ENCODE data around the gene PNLDC1.
"Not testable (repeated sequence)": the region's sequence is repeated elsewhere in the genome, so short reads cannot be mapped to it uniquely, and the experiment has no call there.

PNLDC1 gene

GRCh38 chr6:159821122-159821521 is 21.0 kb downstream of the PNLDC1 start:
- DNase-seq (ENCODE audit: low read depth): no peak

DNA sequence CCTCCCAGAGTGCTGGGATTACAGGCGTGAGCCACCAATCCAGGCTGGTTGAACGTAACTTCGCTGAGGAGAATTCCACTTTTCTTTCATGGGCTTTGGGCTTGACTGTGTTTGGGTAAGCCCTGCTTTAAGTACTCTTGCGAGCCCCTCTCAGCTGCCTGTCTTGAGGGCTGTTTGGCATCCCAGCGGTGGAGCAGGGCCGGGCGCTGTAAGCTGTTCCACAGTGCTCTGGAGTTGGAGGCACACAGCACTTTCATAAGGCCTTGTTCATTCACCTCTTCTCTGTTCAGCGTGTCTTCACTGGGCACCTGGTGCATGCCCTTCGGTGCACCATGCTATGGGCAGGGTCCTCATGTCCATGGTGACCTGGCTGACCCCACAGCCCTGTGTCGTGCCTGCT is 21.6 kb downstream of the PNLDC1 start:
- no peak for DNase-seq (ENCODE audit: low read depth)

- no peak for DNase-seq (ENCODE audit: low read depth)
Measured at GRCh38 chr6:159823953-159824352, 23.9 kb downstream of the PNLDC1 start.

GRCh38 chr6:159824690-159825089 is 24.6 kb downstream of the PNLDC1 start:
- DNase-seq (ENCODE audit: low read depth): not testable (repeated sequence)

GRCh38 chr6:159826004-159826403 is 25.9 kb downstream of the PNLDC1 start:
- no peak for DNase-seq (ENCODE audit: low read depth)

- DNase-seq (ENCODE audit: low read depth): no peak
Measured at GRCh38 chr6:159826968-159827647, 27.0 kb downstream of the PNLDC1 start.

GRCh38 chr6:159828074-159828473 is 28.0 kb downstream of the PNLDC1 start:
- no peak for DNase-seq (ENCODE audit: low read depth)

DNA sequence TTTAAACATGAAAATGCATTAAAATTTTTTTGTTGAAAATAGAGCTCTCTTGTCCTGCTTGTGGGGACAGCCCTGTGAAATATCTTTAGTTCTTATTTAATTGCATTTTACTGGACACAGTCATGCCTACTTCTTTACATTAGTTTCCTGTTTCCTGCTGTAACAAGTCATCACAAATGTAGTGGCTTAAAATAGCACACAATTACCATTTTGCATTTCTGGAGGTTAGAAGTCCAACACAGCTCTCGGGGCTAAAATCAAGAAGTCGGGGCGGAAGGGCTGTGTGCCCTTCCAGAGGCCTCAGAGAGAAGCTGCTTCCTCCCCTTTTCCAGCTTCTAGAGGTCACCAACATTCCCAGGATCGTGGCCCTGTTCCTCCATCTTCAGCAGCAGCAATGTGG is 29.4 kb downstream of the PNLDC1 start:
- DNase-seq (ENCODE audit: low read depth): no peak

DNA sequence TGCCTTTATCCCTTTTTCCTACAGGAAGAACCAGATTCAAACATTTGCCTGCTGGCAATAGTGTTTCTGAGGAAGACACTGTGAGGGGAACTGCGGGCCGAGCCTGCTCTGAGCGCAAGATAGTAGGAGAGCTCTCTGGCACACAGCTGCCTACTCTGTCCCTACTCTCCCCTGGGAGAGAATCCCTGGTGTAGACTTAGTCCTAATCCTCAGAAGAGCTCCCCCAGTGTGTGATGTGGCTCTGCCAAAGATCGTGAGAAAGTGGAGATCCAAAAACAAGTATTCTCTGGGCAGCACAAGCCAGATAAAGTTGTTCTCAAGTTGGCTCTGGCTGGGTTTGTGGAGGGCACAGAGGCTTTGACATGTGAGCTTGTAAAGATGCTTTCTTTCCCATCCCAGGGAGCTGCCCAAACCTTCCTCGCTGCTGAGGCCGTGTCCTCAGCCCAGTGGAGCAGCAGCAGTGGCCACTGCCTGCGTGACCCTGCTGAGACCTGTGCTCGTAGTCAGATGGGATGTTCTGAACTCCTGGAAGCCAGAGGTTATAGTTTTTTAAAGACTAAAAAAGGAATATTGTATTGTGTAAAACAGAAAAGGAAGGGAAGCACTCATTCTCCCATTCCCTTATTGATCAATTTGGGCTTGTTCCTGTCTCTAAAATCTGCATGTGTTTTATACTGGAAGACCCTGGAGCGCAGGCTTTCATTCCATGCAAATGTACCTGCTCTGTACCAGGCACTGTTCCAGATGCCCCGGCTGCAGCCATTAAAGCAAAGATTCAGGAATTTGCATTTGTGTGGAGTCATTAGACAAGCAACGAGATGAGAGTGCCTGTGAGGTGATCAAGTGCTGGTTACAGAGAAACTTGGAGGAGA is 30.7 kb downstream of the PNLDC1 start:
- no peak for DNase-seq (ENCODE audit: low read depth)

DNA sequence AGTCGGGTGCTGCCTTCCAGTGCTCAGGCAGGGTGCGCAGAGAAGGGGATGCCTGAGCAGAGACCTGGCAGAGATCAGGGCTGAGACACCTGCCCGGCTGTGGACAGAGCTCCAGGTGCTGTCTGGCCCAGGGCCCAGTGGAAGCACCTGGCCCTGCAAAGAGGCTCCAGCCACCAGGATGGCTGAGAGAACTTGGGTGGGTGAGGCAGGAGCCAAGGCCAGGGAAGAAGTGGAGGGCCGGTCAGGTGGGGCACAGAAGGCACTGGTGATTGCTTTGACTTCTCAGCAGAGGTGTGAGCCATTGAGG is 31.2 kb downstream of the PNLDC1 start:
- no peak for DNase-seq (ENCODE audit: low read depth)

GRCh38 chr6:159832946-159833345 is 32.9 kb downstream of the PNLDC1 start:
- no peak for DNase-seq (ENCODE audit: low read depth)

- no peak for DNase-seq (ENCODE audit: low read depth)
Measured at GRCh38 chr6:159833556-159833955, 33.5 kb downstream of the PNLDC1 start.

DNA sequence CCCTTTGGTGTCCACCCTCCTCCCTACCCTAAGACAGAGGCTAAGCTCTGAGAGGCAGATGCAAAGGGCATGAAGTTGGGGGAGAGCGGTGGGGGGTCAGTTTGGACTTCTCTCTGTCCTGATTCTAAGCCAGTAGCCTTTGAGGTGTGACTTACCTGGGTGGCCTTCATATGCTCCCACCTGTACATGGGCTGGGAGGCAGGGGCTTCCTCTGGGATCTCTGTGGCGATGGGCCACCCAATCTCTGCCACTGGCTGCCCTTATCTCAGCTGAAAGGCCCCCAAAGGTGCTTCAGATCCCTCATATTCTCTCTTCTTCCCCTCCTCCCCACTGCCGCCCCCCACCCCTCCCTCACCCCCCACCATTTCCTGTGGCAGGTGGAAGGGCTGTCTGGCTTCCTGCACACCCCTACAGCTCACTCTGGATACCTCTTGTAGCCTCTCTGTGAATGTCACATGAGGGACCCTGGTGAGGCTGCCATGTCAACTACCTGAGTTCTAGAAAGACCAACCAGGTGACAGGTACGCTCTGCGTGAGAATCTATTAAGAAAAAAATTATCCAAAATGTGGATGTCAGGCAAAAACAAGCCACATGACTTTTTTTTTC is 34.0 kb downstream of the PNLDC1 start:
- no peak for DNase-seq (ENCODE audit: low read depth)

- no peak for DNase-seq (ENCODE audit: low read depth)
Measured at GRCh38 chr6:159836718-159837490, 36.8 kb downstream of the PNLDC1 start.

GRCh38 chr6:159837511-159837910 is 37.4 kb downstream of the PNLDC1 start:
- DNase-seq (ENCODE audit: low read depth): no peak

- no peak for DNase-seq (ENCODE audit: low read depth)
Measured at GRCh38 chr6:159838020-159838744, 38.1 kb downstream of the PNLDC1 start.

- DNase-seq (ENCODE audit: low read depth): no peak
Measured at GRCh38 chr6:159842035-159842434, 42.0 kb downstream of the PNLDC1 start.

- no peak for DNase-seq (ENCODE audit: low read depth)
Measured at GRCh38 chr6:159844737-159845645, 44.9 kb downstream of the PNLDC1 start.

DNA sequence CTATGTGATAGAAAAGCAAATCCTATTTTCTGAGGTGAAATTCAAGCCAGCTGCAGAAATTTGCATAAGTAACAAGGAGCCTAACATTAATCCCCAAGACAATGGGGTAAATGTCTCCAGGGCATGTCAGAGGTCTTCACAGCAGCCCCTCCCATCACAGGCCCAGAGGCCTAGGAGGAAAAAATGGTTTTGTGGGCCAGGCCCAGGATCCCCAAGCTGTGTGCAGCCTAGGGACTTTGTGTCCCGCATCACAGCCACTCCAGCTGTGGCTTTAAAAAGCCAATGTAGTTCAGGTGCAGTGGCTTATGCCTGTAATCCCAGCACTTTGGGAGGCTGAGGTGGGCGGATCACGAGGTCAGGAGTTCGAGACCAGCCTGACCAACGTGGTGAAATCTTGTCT is 48.5 kb downstream of the PNLDC1 start:
- not testable (repeated sequence) for DNase-seq (ENCODE audit: low read depth)

DNA sequence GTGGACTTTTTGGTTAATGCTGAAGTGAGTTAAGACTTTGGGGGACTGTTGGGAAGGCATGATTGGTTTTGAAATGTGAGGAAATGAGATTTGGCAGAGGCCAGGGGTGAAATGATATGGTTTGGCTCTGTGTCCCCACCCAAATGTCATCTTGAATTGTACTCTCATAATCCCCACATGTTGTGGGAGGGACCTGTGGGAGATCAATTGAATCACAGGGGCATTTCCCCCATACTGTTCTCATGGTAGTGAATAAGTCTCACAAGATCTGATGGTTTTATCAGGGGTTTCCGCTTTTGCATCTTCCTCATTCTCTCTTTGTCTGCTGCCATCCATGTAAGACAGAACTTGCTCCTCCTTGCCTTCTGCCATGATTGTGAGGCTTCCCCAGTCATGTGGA is 49.8 kb downstream of the PNLDC1 start:
- DNase-seq (ENCODE audit: low read depth): not testable (repeated sequence)

- DNase-seq (ENCODE audit: low read depth): no peak
Measured at GRCh38 chr6:159852877-159853276, 52.8 kb downstream of the PNLDC1 start.

Data from activated T-cell treated with anti-CD3 and anti-CD28 coated beads for 1 hour (primary cell).